Epithelial cell of proximal tubule (primary cell): ENCODE results near the gene SLC22A6. TPM values are rescaled to one million over a fixed set of nuclear protein-coding genes. Genes with fewer than 3 reads are reported as not detected.

Experiments
- DNase-seq: peaks from one replicate; pipeline ENCODE4 v3.0.0-alpha.2; 2011; ENCODE audit warnings: low read depth
- H3K4me3 ChIP-seq: 2 replicates; pipeline ENCODE4 v1.5.1; 2011; ENCODE audit warnings: low read depth, mild to moderate bottlenecking, low read length
- CTCF ChIP-seq: conservative IDR thresholded peaks from 2 replicates; pipeline ENCODE4 v1.5.1; 2012; ENCODE audit warnings: low read depth, mild to moderate bottlenecking, low read length
- total RNA-seq: library from RNA; depleted of rRNA; stranded (reverse); fragments of >200 nt; gene quantifications from 2 replicates; pipeline ENCODE4 v1.2.3, GENCODE V29; 2015

Gene SLC22A6
- total RNA-seq, 1 donor from 2014 or later, result not detected

GRCh38 chr11:62988276-62988675 is 3.5 kb upstream of the SLC22A6 start:
- DNase-seq, result no peak
- H3K4me3 ChIP-seq, result no peak overlapping the region
- TF ChIP-seq CTCF, result no peak

- no peak overlapping the region for H3K4me3 ChIP-seq
- no peak for TF ChIP-seq CTCF
- no peak for DNase-seq
These were observed 429 bp upstream of the SLC22A6 start for GRCh38 chr11:62985041-62985750.

GRCh38 chr11:62983536-62984199 is 1.1 kb downstream of the SLC22A6 start:
- TF ChIP-seq CTCF, result no peak
- no peak overlapping the region for H3K4me3 ChIP-seq
- no peak for DNase-seq

- DNase-seq, result no peak
- H3K4me3 ChIP-seq, result no peak overlapping the region
- TF ChIP-seq CTCF, result no peak
These were observed 3.0 kb downstream of the SLC22A6 start for GRCh38 chr11:62981743-62982142.

- H3K4me3 ChIP-seq, result no peak overlapping the region
- TF ChIP-seq CTCF, result no peak
- no peak for DNase-seq
These were observed 4.5 kb downstream of the SLC22A6 start for GRCh38 chr11:62980133-62980760.

- no peak overlapping the region for H3K4me3 ChIP-seq
- no peak for TF ChIP-seq CTCF
- no peak for DNase-seq
These were observed 8.7 kb downstream of the SLC22A6 start for GRCh38 chr11:62976109-62976508.
